GM12872 (cell line): ENCODE results near the gene RBBP9.

Experiments used
- CTCF ChIP-seq: IDR thresholded peaks from 3 replicates; pipeline ENCODE4 v1.5.1; 2011; ENCODE audit warnings: low read depth, mild to moderate bottlenecking, low read length, moderate library complexity; ENCODE audit not compliant: insufficient read depth

The RBBP9 gene

GRCh38 chr20:18514127-18514526, 17.1 kb upstream of the RBBP9 start:
- TF ChIP-seq CTCF: no peak

- TF ChIP-seq CTCF: no peak
These were observed 16.2 kb upstream of the RBBP9 start for GRCh38 chr20:18513208-18513607.

GRCh38 chr20:18511571-18511970, 14.5 kb upstream of the RBBP9 start:
- TF ChIP-seq CTCF: no peak

GRCh38 chr20:18507218-18508191, 10.5 kb upstream of the RBBP9 start, which contains the start of gene SEC23B:
Gene SEC23B, plus strand, starts transcription at chr20:18507940. Its CDS starts 2,896 bp downstream, at chr20:18510836.
- no peak for TF ChIP-seq CTCF

- TF ChIP-seq CTCF: no peak
These were observed 9.7 kb upstream of the RBBP9 start for GRCh38 chr20:18506744-18507143.

GRCh38 chr20:18504479-18505060, 7.5 kb upstream of the RBBP9 start:
- TF ChIP-seq CTCF: no peak

- TF ChIP-seq CTCF: no peak
These were observed 578 bp upstream of the RBBP9 start for GRCh38 chr20:18497603-18498002.
